Stimulated activated naive CD8-positive, alpha-beta T cell treated with anti-CD3 and anti-CD28 coated beads, Interleukin-15, Interleukin-2, amounts not matched to agents 100 ng/mL and 50 ng/mL, for 24 hours (primary cell): ENCODE data around the gene SHC4.
"Not testable (repeated sequence)": the region's sequence is repeated elsewhere in the genome, so short reads cannot be mapped to it uniquely, and the experiment has no call there.

Experiments used
- H3K27ac Mint-ChIP-seq: one replicate; pipeline ENCODE4 v1.8.0; 2021; ENCODE audit warnings: mild to moderate bottlenecking, mixed read lengths
- H3K27me3 Mint-ChIP-seq: one replicate; pipeline ENCODE4 v1.8.0; 2021; ENCODE audit warnings: mixed read lengths
- H3K36me3 Mint-ChIP-seq: one replicate; pipeline ENCODE4 v1.8.0; 2021; ENCODE audit warnings: low read depth, mixed read lengths
- H3K4me1 Mint-ChIP-seq: one replicate; pipeline ENCODE4 v1.8.0; 2021; ENCODE audit warnings: low read depth, mixed read lengths
- H3K4me3 Mint-ChIP-seq: one replicate; pipeline ENCODE4 v1.8.0; 2021; ENCODE audit warnings: mild to moderate bottlenecking, mixed read lengths
- H3K9me3 Mint-ChIP-seq: one replicate; pipeline ENCODE4 v1.8.0; 2021; ENCODE audit warnings: mixed read lengths

Gene SHC4

GRCh38 chr15:48869966-48870365 lies 93.8 kb downstream of the SHC4 start:
- no peaks in the 10 kb centered on the region for H3K9me3 Mint-ChIP-seq
- H3K4me1 Mint-ChIP-seq: no peaks in the 10 kb centered on the region
- no peak overlapping the region for H3K4me3 Mint-ChIP-seq
- H3K36me3 Mint-ChIP-seq: no peaks in the 10 kb centered on the region
- H3K27ac Mint-ChIP-seq: no peak overlapping the region
- H3K27me3 Mint-ChIP-seq: peaks cover 49% of the 10 kb centered on the region

- H3K4me1 Mint-ChIP-seq: no peaks in the 10 kb centered on the region
- no peaks in the 10 kb centered on the region for H3K36me3 Mint-ChIP-seq
- peaks cover 40% of the 10 kb centered on the region for H3K27me3 Mint-ChIP-seq
- H3K9me3 Mint-ChIP-seq: no peaks in the 10 kb centered on the region
- no peak overlapping the region for H3K4me3 Mint-ChIP-seq
- H3K27ac Mint-ChIP-seq: no peak overlapping the region
Measured at GRCh38 chr15:48868536-48868935, 95.2 kb downstream of the SHC4 start.

- no peaks in the 10 kb centered on the region for H3K9me3 Mint-ChIP-seq
- H3K27me3 Mint-ChIP-seq: peaks cover 37% of the 10 kb centered on the region
- no peak overlapping the region for H3K4me3 Mint-ChIP-seq
- no peak overlapping the region for H3K27ac Mint-ChIP-seq
- no peaks in the 10 kb centered on the region for H3K36me3 Mint-ChIP-seq
- H3K4me1 Mint-ChIP-seq: no peaks in the 10 kb centered on the region
Measured at GRCh38 chr15:48868023-48868422, 95.7 kb downstream of the SHC4 start.

- Mint-ChIP-seq H3K4me1 (peaks cover 12% of the 10 kb centered on the region), H3K4me3 (no peak overlapping the region), H3K27ac (no peak overlapping the region), H3K9me3 (no peaks in the 10 kb centered on the region), H3K36me3 (no peaks in the 10 kb centered on the region), H3K27me3 (peaks cover 23% of the 10 kb centered on the region)
Measured at GRCh38 chr15:48866141-48866563, 97.6 kb downstream of the SHC4 start.

- Mint-ChIP-seq H3K27ac (no peak overlapping the region), H3K36me3 (no peaks in the 10 kb centered on the region), H3K4me1 (peaks cover 12% of the 10 kb centered on the region), H3K27me3 (peaks cover 17% of the 10 kb centered on the region), H3K4me3 (no peak overlapping the region), H3K9me3 (no peaks in the 10 kb centered on the region)
Measured at GRCh38 chr15:48865370-48866079, 98.2 kb downstream of the SHC4 start.

- Mint-ChIP-seq H3K4me3 (no peak overlapping the region), H3K4me1 (peaks cover 12% of the 10 kb centered on the region), H3K9me3 (no peaks in the 10 kb centered on the region), H3K27ac (peak overlapping the region; percentile 84), H3K27me3 (peaks cover 17% of the 10 kb centered on the region), H3K36me3 (no peaks in the 10 kb centered on the region)
Measured at GRCh38 chr15:48862705-48863104, 101.0 kb downstream of the SHC4 start.

GRCh38 chr15:48861813-48862431 lies 101.8 kb downstream of the SHC4 start:
- no peak overlapping the region for H3K27ac Mint-ChIP-seq
- H3K4me1 Mint-ChIP-seq: peaks cover 12% of the 10 kb centered on the region
- no peaks in the 10 kb centered on the region for H3K36me3 Mint-ChIP-seq
- H3K9me3 Mint-ChIP-seq: no peaks in the 10 kb centered on the region
- H3K27me3 Mint-ChIP-seq: peaks cover 13% of the 10 kb centered on the region
- H3K4me3 Mint-ChIP-seq: no peak overlapping the region

GRCh38 chr15:48859426-48859825 lies 104.3 kb downstream of the SHC4 start:
- Mint-ChIP-seq H3K36me3 (no peaks in the 10 kb centered on the region), H3K9me3 (no peaks in the 10 kb centered on the region), H3K4me1 (peaks cover 12% of the 10 kb centered on the region), H3K27me3 (peaks cover 16% of the 10 kb centered on the region), H3K4me3 (no peak overlapping the region), H3K27ac (no peak overlapping the region)

GRCh38 chr15:48858401-48858800 lies 105.3 kb downstream of the SHC4 start:
- Mint-ChIP-seq H3K27ac (no peak overlapping the region), H3K4me3 (no peak overlapping the region), H3K36me3 (no peaks in the 10 kb centered on the region), H3K9me3 (no peaks in the 10 kb centered on the region), H3K27me3 (peaks cover 22% of the 10 kb centered on the region), H3K4me1 (peaks cover 12% of the 10 kb centered on the region)

GRCh38 chr15:48856942-48857341 lies 106.8 kb downstream of the SHC4 start:
- Mint-ChIP-seq H3K9me3 (no peaks in the 10 kb centered on the region), H3K4me3 (no peak overlapping the region), H3K4me1 (peaks cover 3% of the 10 kb centered on the region), H3K27ac (no peak overlapping the region), H3K27me3 (peaks cover 22% of the 10 kb centered on the region), H3K36me3 (no peaks in the 10 kb centered on the region)

- Mint-ChIP-seq H3K4me3 (no peak overlapping the region), H3K27ac (no peak overlapping the region), H3K36me3 (no peaks in the 10 kb centered on the region), H3K4me1 (no peaks in the 10 kb centered on the region), H3K27me3 (peaks cover 22% of the 10 kb centered on the region), H3K9me3 (no peaks in the 10 kb centered on the region)
Measured at GRCh38 chr15:48855501-48856440, 107.9 kb downstream of the SHC4 start.

GRCh38 chr15:48854434-48854833 lies 109.3 kb downstream of the SHC4 start:
- H3K4me3 Mint-ChIP-seq, H3K4me1 Mint-ChIP-seq, H3K36me3 Mint-ChIP-seq, H3K9me3 Mint-ChIP-seq, H3K27ac Mint-ChIP-seq: not testable (repeated sequence)
- peaks cover 18% of the 10 kb centered on the region for H3K27me3 Mint-ChIP-seq

- no peaks in the 10 kb centered on the region for H3K9me3 Mint-ChIP-seq
- H3K27me3 Mint-ChIP-seq: peaks cover 16% of the 10 kb centered on the region
- no peaks in the 10 kb centered on the region for H3K4me1 Mint-ChIP-seq
- H3K27ac Mint-ChIP-seq: no peak overlapping the region
- no peaks in the 10 kb centered on the region for H3K36me3 Mint-ChIP-seq
- no peak overlapping the region for H3K4me3 Mint-ChIP-seq
Measured at GRCh38 chr15:48851956-48852355, 111.8 kb downstream of the SHC4 start.

- H3K9me3 Mint-ChIP-seq: no peaks in the 10 kb centered on the region
- no peaks in the 10 kb centered on the region for H3K36me3 Mint-ChIP-seq
Measured at GRCh38 chr15:48850648-48851047, 113.1 kb downstream of the SHC4 start.

GRCh38 chr15:48845123-48845522 lies 118.6 kb downstream of the SHC4 start:
- H3K4me1 Mint-ChIP-seq: no peaks in the 10 kb centered on the region
- no peaks in the 10 kb centered on the region for H3K9me3 Mint-ChIP-seq
- no peak overlapping the region for H3K27ac Mint-ChIP-seq
- no peaks in the 10 kb centered on the region for H3K36me3 Mint-ChIP-seq
- no peaks in the 10 kb centered on the region for H3K27me3 Mint-ChIP-seq
- no peak overlapping the region for H3K4me3 Mint-ChIP-seq

More at GRCh38 chr15:48850648-48851047, 113.1 kb downstream of the SHC4 start:
- Mint-ChIP-seq H3K27ac (no peak overlapping the region), H3K4me1 (no peaks in the 10 kb centered on the region), H3K4me3 (no peak overlapping the region), H3K27me3 (peaks cover 13% of the 10 kb centered on the region)
